ENCODE measurements around the gene DNAI7. TPM values are rescaled to one million over a fixed set of nuclear protein-coding genes. Genes with fewer than 3 reads are reported as not detected.

Gene DNAI7
- total RNA-seq, 2 experiments from 2014 or later, result 0.36 TPM; not detected in 1

GRCh38 chr12:25124493-25124892 lies 70.5 kb downstream of the DNAI7 start:
- Histone ChIP-seq H3K27me3 (ENCODE audit: control insufficient read depth in 1 of 2, insufficient read depth in 2 of 2, low read length in 2 of 2) (no peaks in the 10 kb centered on the region), H3K4me1 (ENCODE audit: insufficient read depth, low read length) (no peaks in the 10 kb centered on the region), H3K36me3 (ENCODE audit: insufficient read depth, low read length) (no peaks in the 10 kb centered on the region), H3K27ac (ENCODE audit: low read depth in 1 of 2, low read length in 2 of 2) (no peak overlapping the region), H3K9me3 (ENCODE audit: control insufficient read depth in 1 of 2, insufficient read depth in 1 of 2, low read length in 2 of 2) (no peaks in the 10 kb centered on the region), H3K4me3 (ENCODE audit: low read length) (no peak overlapping the region)
- no peak overlapping the region for H3K4me3 Mint-ChIP-seq
- TF ChIP-seq CTCF (IDR thresholded peaks at IDR 0.05), result no peak
- no peak overlapping the region for H3K27ac Mint-ChIP-seq
- intact Hi-C loops (cut with DNase I, micrococcal nuclease), result no loop called here
- ChIA-PET POLR2A (no interaction called here), CTCF (interaction anchor here (1.3 kb wide), 1 partner anchor 133 kb away, joined by 3 read pairs; no protein-coding TSS in a partner anchor)
- H3K9me3 Mint-ChIP-seq, result no peaks in the 10 kb centered on the region
- no peaks in the 10 kb centered on the region for H3K4me1 Mint-ChIP-seq (ENCODE audit: low read depth)
- no peaks in the 10 kb centered on the region for H3K27me3 Mint-ChIP-seq
- DNase-seq, result no peak
- H3K36me3 Mint-ChIP-seq (ENCODE audit: low read depth), result no peaks in the 10 kb centered on the region
- ATAC-seq (ENCODE audit: poor library complexity), result no peak

DNA sequence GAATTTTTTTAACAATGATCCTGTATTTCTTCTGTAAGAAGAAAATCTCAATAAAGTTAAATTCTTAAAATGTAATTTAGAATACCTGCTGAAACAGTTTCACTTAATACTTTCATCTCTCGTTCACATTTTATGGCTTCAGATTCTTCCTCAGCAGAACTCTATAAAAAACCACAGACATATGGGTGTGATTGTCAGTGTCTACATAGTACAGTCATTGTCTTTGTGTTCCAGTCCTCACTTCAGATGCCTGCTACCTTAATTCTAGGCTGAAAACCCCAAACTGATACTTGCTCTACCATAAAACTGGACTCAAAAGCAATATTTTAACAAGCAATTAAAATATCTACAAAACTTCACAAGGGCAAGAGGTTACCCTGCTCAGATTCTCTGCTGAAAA lies 71.8 kb downstream of the DNAI7 start:
- POLR2A ChIA-PET, result no interaction called here
- no peak for ATAC-seq (ENCODE audit: poor library complexity)
- H3K4me1 Mint-ChIP-seq (ENCODE audit: low read depth), result no peaks in the 10 kb centered on the region
- no peaks in the 10 kb centered on the region for H3K9me3 Mint-ChIP-seq
- no peaks in the 10 kb centered on the region for H3K27me3 ChIP-seq (ENCODE audit: control insufficient read depth in 1 of 2, insufficient read depth in 2 of 2, low read length in 2 of 2)
- no peaks in the 10 kb centered on the region for H3K36me3 Mint-ChIP-seq (ENCODE audit: low read depth)
- no peak for DNase-seq
- no peak for TF ChIP-seq CTCF (IDR thresholded peaks at IDR 0.05)
- intact Hi-C loops (cut with DNase I, micrococcal nuclease), result no loop called here
- no peak overlapping the region for H3K27ac ChIP-seq (ENCODE audit: low read depth in 1 of 2, low read length in 2 of 2)
- no peak overlapping the region for H3K27ac Mint-ChIP-seq
- H3K36me3 ChIP-seq (ENCODE audit: insufficient read depth, low read length), result no peaks in the 10 kb centered on the region
- H3K27me3 Mint-ChIP-seq, result no peaks in the 10 kb centered on the region
- H3K4me3 Mint-ChIP-seq, result no peak overlapping the region
- no peaks in the 10 kb centered on the region for H3K9me3 ChIP-seq (ENCODE audit: control insufficient read depth in 1 of 2, insufficient read depth in 1 of 2, low read length in 2 of 2)
- CTCF ChIA-PET, result no interaction called here
- no peak overlapping the region for H3K4me3 ChIP-seq (ENCODE audit: low read length)
- no peaks in the 10 kb centered on the region for H3K4me1 ChIP-seq (ENCODE audit: insufficient read depth, low read length)

- Mint-ChIP-seq H3K4me3 (no peak overlapping the region), H3K36me3 (ENCODE audit: low read depth) (no peaks in the 10 kb centered on the region), H3K9me3 (no peaks in the 10 kb centered on the region), H3K27ac (no peak overlapping the region), H3K4me1 (ENCODE audit: low read depth) (no peaks in the 10 kb centered on the region), H3K27me3 (no peaks in the 10 kb centered on the region)
- Histone ChIP-seq H3K9me3 (ENCODE audit: control insufficient read depth in 1 of 2, insufficient read depth in 1 of 2, low read length in 2 of 2) (no peaks in the 10 kb centered on the region), H3K27me3 (ENCODE audit: control insufficient read depth in 1 of 2, insufficient read depth in 2 of 2, low read length in 2 of 2) (no peaks in the 10 kb centered on the region), H3K4me1 (ENCODE audit: insufficient read depth, low read length) (no peaks in the 10 kb centered on the region), H3K27ac (ENCODE audit: low read depth in 1 of 2, low read length in 2 of 2) (no peak overlapping the region), H3K4me3 (ENCODE audit: low read length) (no peak overlapping the region), H3K36me3 (ENCODE audit: insufficient read depth, low read length) (no peaks in the 10 kb centered on the region)
- ATAC-seq (ENCODE audit: poor library complexity) (no peak), DNase-seq (no peak)
- intact Hi-C loops (cut with DNase I, micrococcal nuclease), result no loop called here
- ChIA-PET POLR2A (interaction anchor here (0.5 kb wide), 1 partner anchor 107 kb away, joined by 3 read pairs; no protein-coding TSS in a partner anchor), CTCF (no interaction called here)
- no peak for TF ChIP-seq CTCF (IDR thresholded peaks at IDR 0.05)
These were observed 73.0 kb downstream of the DNAI7 start for GRCh38 chr12:25121916-25122315.
